ENCODE results near the gene POLQ.
"Not testable (repeated sequence)": the region's sequence is repeated elsewhere in the genome, so short reads cannot be mapped to it uniquely, and the experiment has no call there.

- not testable (repeated sequence) for TF ChIP-seq CTCF, POLR2A (IDR thresholded peaks at IDR 0.05)
Observed at GRCh38 chr3:121593806-121594205, 48.0 kb upstream of the POLQ start.
